Measurements from ENCODE around the gene LILRB1.

The LILRB1 gene

DNA sequence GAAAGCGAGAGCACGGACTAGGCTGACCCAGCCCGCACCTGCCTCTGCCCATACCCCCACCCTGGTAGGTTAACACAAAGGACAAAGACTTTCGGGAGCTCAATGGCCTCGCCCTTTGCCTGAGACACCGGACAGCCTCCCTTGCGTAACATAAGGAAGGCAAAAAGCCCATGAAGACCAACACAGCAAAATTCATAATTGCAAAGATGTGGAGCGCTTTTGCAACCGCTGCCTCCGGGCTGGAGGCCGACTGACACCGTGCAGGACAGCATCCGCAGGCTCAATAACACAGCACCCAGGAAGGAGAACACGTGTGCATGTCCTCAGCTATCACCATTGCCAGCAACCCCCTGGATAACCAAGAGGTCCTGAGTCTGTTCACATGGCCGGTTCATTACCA, 21.5 kb upstream of the LILRB1 start:
- TF ChIP-seq, protein P1, sequence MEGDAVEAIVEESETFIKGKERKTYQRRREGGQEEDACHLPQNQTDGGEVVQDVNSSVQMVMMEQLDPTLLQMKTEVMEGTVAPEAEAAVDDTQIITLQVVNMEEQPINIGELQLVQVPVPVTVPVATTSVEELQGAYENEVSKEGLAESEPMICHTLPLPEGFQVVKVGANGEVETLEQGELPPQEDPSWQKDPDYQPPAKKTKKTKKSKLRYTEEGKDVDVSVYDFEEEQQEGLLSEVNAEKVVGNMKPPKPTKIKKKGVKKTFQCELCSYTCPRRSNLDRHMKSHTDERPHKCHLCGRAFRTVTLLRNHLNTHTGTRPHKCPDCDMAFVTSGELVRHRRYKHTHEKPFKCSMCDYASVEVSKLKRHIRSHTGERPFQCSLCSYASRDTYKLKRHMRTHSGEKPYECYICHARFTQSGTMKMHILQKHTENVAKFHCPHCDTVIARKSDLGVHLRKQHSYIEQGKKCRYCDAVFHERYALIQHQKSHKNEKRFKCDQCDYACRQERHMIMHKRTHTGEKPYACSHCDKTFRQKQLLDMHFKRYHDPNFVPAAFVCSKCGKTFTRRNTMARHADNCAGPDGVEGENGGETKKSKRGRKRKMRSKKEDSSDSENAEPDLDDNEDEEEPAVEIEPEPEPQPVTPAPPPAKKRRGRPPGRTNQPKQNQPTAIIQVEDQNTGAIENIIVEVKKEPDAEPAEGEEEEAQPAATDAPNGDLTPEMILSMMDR (IDR thresholded peaks at IDR 0.05; ENCODE audit: insufficient read depth, low read length, poor library complexity, severe bottlenecking) = no peak
- Histone ChIP-seq H3K27me3 (replicated peaks; ENCODE audit: control insufficient read depth, insufficient read depth, low read length) (no peaks in the 10 kb centered on the region), H3K4me3 (replicated peaks; ENCODE audit: low read depth, low read length) (no peak overlapping the region), H3K36me3 (ENCODE audit: control insufficient read depth, insufficient read depth, low read length) (no peaks in the 10 kb centered on the region)
- DNase-seq (ENCODE audit: extremely low read depth, insufficient read length) = no peak

- no peak overlapping the region for H3K4me3 ChIP-seq (replicated peaks; ENCODE audit: low read depth, low read length)
- no peak for DNase-seq (ENCODE audit: extremely low read depth, insufficient read length)
- TF ChIP-seq, protein P1 (IDR thresholded peaks at IDR 0.05; ENCODE audit: insufficient read depth, low read length, poor library complexity, severe bottlenecking) = no peak
- H3K36me3 ChIP-seq (ENCODE audit: control insufficient read depth, insufficient read depth, low read length) = no peaks in the 10 kb centered on the region
- H3K27me3 ChIP-seq (replicated peaks; ENCODE audit: control insufficient read depth, insufficient read depth, low read length) = no peaks in the 10 kb centered on the region
These were observed 20.9 kb upstream of the LILRB1 start for GRCh38 chr19:54609356-54609791.

GRCh38 chr19:54612428-54612827, 17.9 kb upstream of the LILRB1 start:
- no peaks in the 10 kb centered on the region for H3K27me3 ChIP-seq (replicated peaks; ENCODE audit: control insufficient read depth, insufficient read depth, low read length)
- TF ChIP-seq, protein P1 (IDR thresholded peaks at IDR 0.05; ENCODE audit: insufficient read depth, low read length, poor library complexity, severe bottlenecking) = no peak
- H3K36me3 ChIP-seq (ENCODE audit: control insufficient read depth, insufficient read depth, low read length) = no peaks in the 10 kb centered on the region
- no peak for DNase-seq (ENCODE audit: extremely low read depth, insufficient read length)
- no peak overlapping the region for H3K4me3 ChIP-seq (replicated peaks; ENCODE audit: low read depth, low read length)

DNA sequence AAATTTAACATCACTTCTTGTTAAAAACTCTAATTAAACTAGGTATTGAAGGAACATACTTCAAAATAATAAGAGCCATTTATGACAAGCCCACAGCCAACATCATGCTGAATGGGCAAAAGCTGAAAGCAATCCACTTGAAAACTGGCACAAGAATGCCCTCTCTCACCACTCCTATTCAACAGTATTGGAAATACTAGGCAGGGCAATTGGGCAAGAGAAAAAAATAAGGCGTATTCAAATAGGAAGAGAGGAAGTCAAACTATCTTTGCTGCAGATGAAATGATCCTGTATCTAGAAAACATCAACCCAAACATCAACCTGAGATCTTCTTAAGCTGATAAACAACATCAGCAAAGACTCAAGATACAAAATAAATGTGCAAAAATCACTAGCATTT, 15.6 kb upstream of the LILRB1 start:
- TF ChIP-seq, protein P1 (IDR thresholded peaks at IDR 0.05; ENCODE audit: insufficient read depth, low read length, poor library complexity, severe bottlenecking) = no peak

DNA sequence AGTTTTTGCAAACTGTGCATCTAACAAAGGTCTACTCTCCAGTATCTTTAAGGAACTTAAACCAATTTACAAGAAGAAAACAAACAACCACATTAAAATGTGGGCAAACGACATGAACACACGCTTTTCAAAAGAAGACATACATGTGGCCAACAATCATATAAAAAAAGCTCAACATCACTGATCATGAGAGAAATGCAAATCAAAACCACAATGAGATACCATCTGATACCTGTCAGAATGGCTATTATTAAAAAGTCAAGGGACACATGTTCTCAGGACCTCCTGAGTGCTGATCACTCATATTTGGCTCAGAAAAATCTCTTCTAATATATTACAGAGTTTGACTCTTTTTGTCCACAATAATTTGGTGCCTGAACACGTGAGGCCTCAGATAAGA, 14.2 kb upstream of the LILRB1 start:
- DNase-seq (ENCODE audit: extremely low read depth, insufficient read length) = peak; percentile 37
- Histone ChIP-seq H3K36me3 (ENCODE audit: control insufficient read depth, insufficient read depth, low read length) (no peaks in the 10 kb centered on the region), H3K27me3 (replicated peaks; ENCODE audit: control insufficient read depth, insufficient read depth, low read length) (no peaks in the 10 kb centered on the region), H3K4me3 (replicated peaks; ENCODE audit: low read depth, low read length) (peak overlapping the region; percentile 85)
- TF ChIP-seq, protein P1 (IDR thresholded peaks at IDR 0.05; ENCODE audit: insufficient read depth, low read length, poor library complexity, severe bottlenecking) = no peak

More for the DNA sequence above, 15.6 kb upstream of the LILRB1 start:
- no peaks in the 10 kb centered on the region for H3K36me3 ChIP-seq (ENCODE audit: control insufficient read depth, insufficient read depth, low read length)
- no peaks in the 10 kb centered on the region for H3K27me3 ChIP-seq (replicated peaks; ENCODE audit: control insufficient read depth, insufficient read depth, low read length)
- H3K4me3 ChIP-seq (replicated peaks; ENCODE audit: low read depth, low read length) = no peak overlapping the region
- DNase-seq (ENCODE audit: extremely low read depth, insufficient read length) = no peak
